GM23338 (cell line): Measurements from ENCODE around the gene LMAN2L. TPM values are rescaled to one million over a fixed set of nuclear protein-coding genes. Genes with fewer than 3 reads are reported as not detected.

ENCODE experiments used
- ATAC-seq: fragments of 200-7000 bp; cut with Tn5 transposase; 3 replicates; pipeline ENCODE4 v1.9.1; 2020
- DNase-seq: peaks from one replicate; pipeline ENCODE4 v3.0.0-alpha.2; 2015; ENCODE audit warnings: low spot score
- H2AFZ ChIP-seq: fragments of 200-600 bp; sonication (generic); 2 replicates; pipeline ENCODE4 v1.8.0; 2016; ENCODE audit warnings: antibody characterized with exemption, mild to moderate bottlenecking, moderate library complexity
- H3F3A ChIP-seq: fragments of 200-600 bp; sonication (generic); replicated peaks from 2 replicates; pipeline ENCODE4 v1.8.0; 2017; ENCODE audit warnings: antibody characterized with exemption, mixed run types, low read depth
- H3K27ac ChIP-seq: fragments of 200-600 bp; sonication (generic); 2 replicates; pipeline ENCODE4 v1.6.1; 2016; ENCODE audit warnings: low read depth
- H3K27me3 ChIP-seq: fragments of 200-600 bp; sonication (generic); 2 replicates; pipeline ENCODE4 v1.8.0; 2016; ENCODE audit warnings: mild to moderate bottlenecking, mixed run types, moderate library complexity; ENCODE audit not compliant: insufficient read depth
- H3K36me3 ChIP-seq: fragments of 200-600 bp; sonication (generic); 2 replicates; pipeline ENCODE4 v1.8.0; 2016; ENCODE audit warnings: mild to moderate bottlenecking; ENCODE audit not compliant: insufficient read depth
- H3K4me1 ChIP-seq: fragments of 200-600 bp; sonication (generic); 2 replicates; pipeline ENCODE4 v1.8.0; 2016; ENCODE audit warnings: mild to moderate bottlenecking, moderate library complexity; ENCODE audit not compliant: insufficient read depth
- H3K4me2 ChIP-seq: fragments of 200-600 bp; sonication (generic); 2 replicates; pipeline ENCODE4 v1.7.1; 2017; ENCODE audit warnings: mixed run types
- H3K4me3 ChIP-seq: fragments of 200-600 bp; sonication (generic); 2 replicates; pipeline ENCODE4 v1.6.1; 2016; ENCODE audit warnings: mixed run types
- H3K79me2 ChIP-seq: fragments of 200-600 bp; sonication (generic); replicated peaks from 2 replicates; pipeline ENCODE4 v1.8.0; 2017; ENCODE audit warnings: mild to moderate bottlenecking; ENCODE audit not compliant: insufficient read depth
- H3K9me2 ChIP-seq: fragments of 200-600 bp; sonication (generic); 2 replicates; pipeline ENCODE4 v1.8.0; 2017; ENCODE audit not compliant: insufficient read depth
- H4K20me1 ChIP-seq: fragments of 200-600 bp; sonication (generic); replicated peaks from 2 replicates; pipeline ENCODE4 v1.8.0; 2017; ENCODE audit warnings: mild to moderate bottlenecking; ENCODE audit not compliant: insufficient read depth
- H3K27ac Mint-ChIP-seq: 2 replicates; pipeline ENCODE4 v1.8.0; 2020; ENCODE audit warnings: inconsistent platforms, mild to moderate bottlenecking, moderate library complexity, mixed read lengths
- H3K27me3 Mint-ChIP-seq: 3 replicates; pipeline ENCODE4 v1.8.0; 2022; ENCODE audit warnings: low read depth, mild to moderate bottlenecking, moderate library complexity, mixed read lengths, inconsistent platforms; ENCODE audit not compliant: insufficient read depth, poor library complexity
- H3K36me3 Mint-ChIP-seq: 3 replicates; pipeline ENCODE4 v1.8.0; 2021; ENCODE audit warnings: low read depth, mild to moderate bottlenecking, inconsistent platforms, moderate library complexity, mixed read lengths
- H3K4me1 Mint-ChIP-seq: 3 replicates; pipeline ENCODE4 v1.8.0; 2020; ENCODE audit warnings: mild to moderate bottlenecking, inconsistent platforms, mixed read lengths
- H3K4me3 Mint-ChIP-seq: 3 replicates; pipeline ENCODE4 v1.8.0; 2021; ENCODE audit warnings: moderate library complexity, mild to moderate bottlenecking, inconsistent platforms, mixed read lengths
- H3K9me3 Mint-ChIP-seq: 3 replicates; pipeline ENCODE4 v1.8.0; 2020; ENCODE audit warnings: moderate library complexity, mild to moderate bottlenecking, inconsistent platforms, mixed read lengths
- CREB1 ChIP-seq: fragments of 250-450 bp; sonication (Bioruptor Pico); IDR thresholded peaks from 2 replicates; pipeline ENCODE4 v1.5.0; 2020; ENCODE audit warnings: low read depth, mild to moderate bottlenecking, moderate library complexity
- ETS1 ChIP-seq: IDR thresholded peaks from 2 replicates; pipeline ENCODE4 v1.6.1; 2016; ENCODE audit warnings: antibody characterized with exemption
- EZH2 ChIP-seq: fragments of 200-600 bp; sonication (generic); IDR thresholded peaks from one replicate; pipeline ENCODE4 v1.8.0; 2017; ENCODE audit warnings: antibody characterized with exemption, mild to moderate bottlenecking, low read depth; ENCODE audit not compliant: unreplicated experiment
- EZH2phosphoT487 ChIP-seq: fragments of 200-600 bp; sonication (generic); IDR thresholded peaks from one replicate; pipeline ENCODE4 v1.8.1; 2018; ENCODE audit warnings: antibody characterized with exemption; ENCODE audit not compliant: unreplicated experiment
- POLR2AphosphoS5 ChIP-seq: IDR thresholded peaks from 2 replicates; pipeline ENCODE4 v1.6.1; 2016; ENCODE audit warnings: antibody characterized with exemption, low read depth
- STAT1 ChIP-seq: IDR thresholded peaks from one replicate; pipeline ENCODE4 v1.6.1; 2016; ENCODE audit warnings: antibody characterized with exemption; ENCODE audit not compliant: unreplicated experiment
- ZNF114 ChIP-seq: fragments of 250-450 bp; sonication (Bioruptor Pico); IDR thresholded peaks from 2 replicates; pipeline ENCODE4 v1.5.0; 2020; ENCODE audit warnings: mild to moderate bottlenecking, moderate library complexity
- ZNF462 ChIP-seq: fragments of 250-450 bp; sonication (Bioruptor Pico); IDR thresholded peaks from 2 replicates; pipeline ENCODE4 v1.5.0; 2020; ENCODE audit warnings: mild to moderate bottlenecking, moderate library complexity
- polyA plus RNA-seq: library from polyadenylated mRNA; unstranded; fragments of >200 nt; fragmentation: Nextera tagmentation; extraction: Ambion mirVana; gene quantifications from 2 replicates; pipeline ENCODE4 v1.2.1, GENCODE V29; 2016
- total RNA-seq: library from RNA; depleted of rRNA; stranded (reverse); fragments of >200 nt; shearing (Covaris generic); gene quantifications from 2 replicates; pipeline ENCODE4 v1.2.3, GENCODE V29; 2014

Gene LMAN2L
- total and polyA plus RNA-seq, 2 experiments from 2014 or later = 11.8 to 15.8 TPM

GRCh38 chr2:96775160-96775559 is 35.3 kb upstream of the LMAN2L start (continued):
- TF ChIP-seq ZNF462 (CRISPR knock-in tag) (no peak), ETS1 (no peak)

- Mint-ChIP-seq H3K27ac (no peak overlapping the region), H3K4me3 (no peak overlapping the region), H3K36me3 (no peaks in the 10 kb centered on the region), H3K9me3 (0 out of 3 replicates have a peak, but pooled peaks cover 4% of the 10 kb centered on the region), H3K4me1 (peaks cover 16% of the 10 kb centered on the region), H3K27me3 (peaks cover 6% of the 10 kb centered on the region)
- H3K9me2 ChIP-seq = no peaks in the 10 kb centered on the region
- no peak overlapping the region for H3K4me2 ChIP-seq
- no peaks in the 10 kb centered on the region for H3K27me3 ChIP-seq
- H2AFZ ChIP-seq = no peak overlapping the region
- DNase-seq (peak; percentile 51), ATAC-seq (peak; percentile 57)
- H3K79me2 ChIP-seq = peaks cover 9% of the 10 kb centered on the region; the same call in 1 of the 2 replicates
- no peaks in the 10 kb centered on the region for H3F3A ChIP-seq
- H3K36me3 ChIP-seq = no peaks in the 10 kb centered on the region
- H4K20me1 ChIP-seq = no peaks in the 10 kb centered on the region; the same call in 1 of the 2 replicates
- H3K4me3 ChIP-seq = no peak overlapping the region
- no peaks in the 10 kb centered on the region for H3K4me1 ChIP-seq
- no peak overlapping the region for H3K27ac ChIP-seq
- no peak for TF ChIP-seq POLR2AphosphoS5
- TF ChIP-seq ZNF114 (CRISPR knock-in tag) = no peak
- TF ChIP-seq STAT1 = no peak
- TF ChIP-seq ZNF462 (CRISPR knock-in tag) = no peak
- no peak for TF ChIP-seq EZH2
- no peak for TF ChIP-seq CREB1 (CRISPR knock-in tag)
- TF ChIP-seq EZH2phosphoT487 = no peak
Observed at GRCh38 chr2:96773922-96774321, 34.1 kb upstream of the LMAN2L start.
